ENCODE results near the gene MAN2B2. TPM values are rescaled to one million over a fixed set of nuclear protein-coding genes. Genes with fewer than 3 reads are reported as not detected.
A peak's percentile ranks its signal among the peaks of the same experiment; 100 is the strongest.

Gene MAN2B2
- total RNA-seq, 4 donors from 2014 or later: 3.3 to 5.6 (median 4.5) TPM

GRCh38 chr4:6546091-6546490 lies 28.9 kb upstream of the MAN2B2 start:
- ATAC-seq (no peak), DNase-seq (no peak)
- in situ Hi-C loops (cut with MboI; ENCODE audit: low sequenced_read_pairs in 4 of 4) (no loop called here), intact Hi-C loops (cut with DNase I; ENCODE audit: low total_unique reads) (loop anchor here (5.0 kb wide), 1 partner anchor 294 kb away; no protein-coding TSS in a partner anchor)
- H3K4me1 ChIP-seq: no peaks in the 10 kb centered on the region
- H3K27ac ChIP-seq: no peak overlapping the region
- H3K36me3 ChIP-seq: no peaks in the 10 kb centered on the region
- H3K9me3 ChIP-seq: no peaks in the 10 kb centered on the region
- TF ChIP-seq POLR2A (IDR thresholded peaks at IDR 0.05) (no peak), CTCF (IDR thresholded peaks at IDR 0.05 in 4 of 5, conservative IDR thresholded peaks at IDR 0.05 in 1 of 5) (no peak)
- no peak overlapping the region for H3K4me3 ChIP-seq
- H3K27me3 ChIP-seq: peaks cover 0 to 3% (median 0%) of the 10 kb centered on the region in 3 donors

- Histone ChIP-seq H3K9me3 (no peaks in the 10 kb centered on the region), H3K36me3 (no peaks in the 10 kb centered on the region), H3K27ac (no peak overlapping the region), H3K27me3 (peaks cover 0 to 3% (median 3%) of the 10 kb centered on the region in 3 donors), H3K4me3 (no peak overlapping the region), H3K4me1 (no peaks in the 10 kb centered on the region)
- DNase-seq (no peak), ATAC-seq (peak in 1 of 2 donors; percentile 24)
- intact Hi-C loops (cut with DNase I; ENCODE audit: low total_unique reads): loop anchor here (5.0 kb wide), 1 partner anchor 295 kb away; no protein-coding TSS in a partner anchor
- TF ChIP-seq POLR2A (IDR thresholded peaks at IDR 0.05): no peak
- peak in 4 of 5 experiments; percentile 36 to 62 (median 44) for TF ChIP-seq CTCF (IDR thresholded peaks at IDR 0.05 in 4 of 5, conservative IDR thresholded peaks at IDR 0.05 in 1 of 5)
- in situ Hi-C loops (cut with MboI; ENCODE audit: low sequenced_read_pairs in 4 of 4): no loop called here
These were observed 28.1 kb upstream of the MAN2B2 start for GRCh38 chr4:6546681-6547447.

- H3K9me3 ChIP-seq: no peaks in the 10 kb centered on the region
- H3K4me3 ChIP-seq: no peak overlapping the region
- in situ Hi-C loops (cut with MboI; ENCODE audit: low sequenced_read_pairs in 4 of 4) (no loop called here), intact Hi-C loops (cut with DNase I; ENCODE audit: low total_unique reads) (loop anchor here (5.0 kb wide), 1 partner anchor 296 kb away; no protein-coding TSS in a partner anchor)
- TF ChIP-seq CTCF (IDR thresholded peaks at IDR 0.05 in 4 of 5, conservative IDR thresholded peaks at IDR 0.05 in 1 of 5): no peak
- no peak for TF ChIP-seq POLR2A (IDR thresholded peaks at IDR 0.05)
- ATAC-seq (no peak), DNase-seq (no peak)
- no peaks in the 10 kb centered on the region for H3K4me1 ChIP-seq
- H3K27ac ChIP-seq: no peak overlapping the region
- H3K36me3 ChIP-seq: no peaks in the 10 kb centered on the region
- peaks cover 0 to 9% (median 3%) of the 10 kb centered on the region in 3 donors for H3K27me3 ChIP-seq
These were observed 26.6 kb upstream of the MAN2B2 start for GRCh38 chr4:6548201-6548881.

GRCh38 chr4:6548882-6549230 lies 26.1 kb upstream of the MAN2B2 start:
- intact Hi-C loops (cut with DNase I; ENCODE audit: low total_unique reads) (loop anchor here (5.0 kb wide), 1 partner anchor 297 kb away; no protein-coding TSS in a partner anchor), in situ Hi-C loops (cut with MboI; ENCODE audit: low sequenced_read_pairs in 4 of 4) (no loop called here)
- H3K27me3 ChIP-seq: peaks cover 0 to 9% (median 3%) of the 10 kb centered on the region in 3 donors

More at GRCh38 chr4:6548882-6549230, 26.1 kb upstream of the MAN2B2 start:
- H3K27ac ChIP-seq: no peak overlapping the region
- no peaks in the 10 kb centered on the region for H3K4me1 ChIP-seq
- H3K4me3 ChIP-seq: no peak overlapping the region
- no peaks in the 10 kb centered on the region for H3K36me3 ChIP-seq
- H3K9me3 ChIP-seq: no peaks in the 10 kb centered on the region
- DNase-seq: no peak
- no peak for ATAC-seq
- TF ChIP-seq CTCF (IDR thresholded peaks at IDR 0.05 in 4 of 5, conservative IDR thresholded peaks at IDR 0.05 in 1 of 5) (no peak), POLR2A (IDR thresholded peaks at IDR 0.05) (no peak)
